Cerebellar nuclear complex (tissue), 1 donor: ENCODE results near the gene HUWE1.

ENCODE experiments used
- DNase-seq, 2 experiments: peaks; one replicate each; lab custom pipeline; 2025; lab: John Stamatoyannopoulos, UW

Gene HUWE1

DNA sequence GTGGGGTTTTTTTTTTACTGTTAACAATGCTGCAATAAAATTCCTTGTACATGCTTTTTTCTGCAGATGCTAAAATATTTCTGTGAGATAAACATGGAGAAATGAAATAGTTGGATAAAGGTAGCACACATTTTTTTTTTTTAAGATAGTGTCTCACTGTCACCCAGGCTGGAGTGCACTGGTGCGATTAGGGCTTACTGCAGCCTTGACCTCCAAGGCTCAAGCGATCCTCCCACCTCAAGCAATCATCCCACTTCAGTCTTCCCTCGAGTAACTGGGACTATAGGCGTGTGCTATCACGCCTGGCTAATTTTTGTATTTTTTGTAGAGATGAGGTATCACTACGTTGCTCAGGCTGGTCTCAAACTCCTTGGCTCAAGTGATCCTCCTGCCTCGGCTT, 1.8 kb upstream of the HUWE1 start:
- DNase-seq, result no peak

GRCh38 chrX:53685711-53686110, 808 bp downstream of the HUWE1 start:
- DNase-seq, result no peak

DNA sequence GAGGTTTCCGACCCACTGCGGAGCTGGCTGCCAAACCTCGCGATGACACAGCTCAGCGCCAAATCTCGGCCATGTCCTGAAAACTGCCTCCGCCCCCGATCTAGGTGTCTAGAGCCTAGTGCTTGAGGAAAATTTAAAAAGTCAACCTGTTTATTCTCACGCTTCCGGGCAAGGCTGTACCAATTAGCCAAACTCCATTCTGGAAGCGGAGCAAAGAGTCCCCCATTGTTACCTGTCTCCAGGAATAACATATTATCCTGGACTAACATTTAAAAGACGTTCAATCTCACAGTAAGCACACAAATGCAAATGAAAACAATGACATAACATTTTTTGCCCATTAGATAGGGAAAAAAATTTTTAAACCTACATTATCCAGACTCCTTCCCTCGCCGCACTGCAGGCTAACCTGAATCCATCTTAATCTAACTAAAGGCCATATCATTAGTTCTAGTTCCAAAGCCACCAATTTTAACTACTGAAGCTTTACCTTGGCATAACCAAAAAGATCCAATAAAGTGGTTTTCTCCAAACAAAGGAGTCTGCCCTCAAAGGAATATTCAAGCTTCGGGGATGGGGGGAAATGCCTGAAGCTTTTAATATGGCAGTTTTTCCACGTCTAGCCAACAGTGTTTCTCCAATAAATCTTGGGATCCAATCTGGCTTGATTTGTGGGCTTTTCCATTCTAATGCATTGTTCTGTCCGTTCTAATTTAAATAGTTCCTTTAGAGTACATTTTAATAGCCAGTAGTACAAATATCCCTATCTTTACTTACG, 1.9 kb downstream of the HUWE1 start:
- DNase-seq, result no peak

GRCh38 chrX:53683556-53684414, 2.7 kb downstream of the HUWE1 start:
- peak; percentile 71 to 79 for DNase-seq

DNA sequence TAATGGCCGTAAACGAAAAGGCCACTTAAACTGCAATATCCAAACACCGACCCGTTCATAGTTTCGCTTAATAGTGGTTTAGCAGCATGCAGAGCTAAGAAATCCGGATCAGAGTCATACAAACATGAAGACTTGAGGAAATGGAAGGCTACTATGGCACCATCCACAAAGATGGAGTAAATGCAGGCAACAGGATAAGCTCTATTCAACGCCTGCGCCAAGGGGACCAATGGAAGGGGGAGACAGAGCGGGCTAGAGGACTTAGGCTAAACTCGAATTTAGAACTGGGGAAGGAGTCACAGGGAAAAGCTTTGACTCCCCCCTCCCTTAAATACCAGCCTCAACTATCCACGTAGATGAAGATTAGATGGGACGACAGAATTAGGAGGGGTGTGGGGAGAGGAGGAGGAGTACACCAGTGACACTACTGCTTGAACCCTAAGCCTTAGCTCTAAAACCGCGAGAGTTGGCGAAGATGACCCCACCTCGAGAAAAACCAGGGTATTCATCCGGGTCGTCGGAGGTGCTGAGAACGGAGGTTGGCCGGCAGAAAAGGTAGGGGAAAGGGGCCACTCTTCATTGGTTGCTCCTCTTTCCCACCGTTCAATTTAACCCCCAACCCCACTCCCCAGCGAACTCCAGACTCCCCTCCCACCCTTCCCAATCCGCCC, 3.5 kb downstream of the HUWE1 start:
- no peak for DNase-seq

DNA sequence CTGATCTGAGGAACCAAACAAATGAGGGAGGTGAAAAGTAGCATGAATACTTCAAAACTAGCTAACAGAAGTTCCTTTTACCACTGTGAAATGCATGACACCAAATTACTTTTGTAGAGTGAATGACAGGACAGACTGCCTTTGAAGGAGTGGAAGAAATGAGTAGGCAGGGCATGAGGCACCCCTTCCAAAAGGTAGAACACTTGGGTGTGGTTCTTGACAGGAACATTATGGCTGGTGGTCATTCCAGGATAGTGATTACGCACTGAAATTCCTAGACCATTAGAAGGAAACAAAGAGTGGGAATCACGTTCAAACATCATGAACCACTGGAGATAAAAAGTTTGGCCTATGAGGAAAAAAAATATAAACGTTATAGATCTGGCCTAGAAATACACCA, 4.9 kb downstream of the HUWE1 start:
- no peak for DNase-seq

GRCh38 chrX:53678667-53679066, 7.9 kb downstream of the HUWE1 start:
- DNase-seq, result no peak

- DNase-seq, result no peak
Measured at GRCh38 chrX:53677286-53677685, 9.2 kb downstream of the HUWE1 start.

DNA sequence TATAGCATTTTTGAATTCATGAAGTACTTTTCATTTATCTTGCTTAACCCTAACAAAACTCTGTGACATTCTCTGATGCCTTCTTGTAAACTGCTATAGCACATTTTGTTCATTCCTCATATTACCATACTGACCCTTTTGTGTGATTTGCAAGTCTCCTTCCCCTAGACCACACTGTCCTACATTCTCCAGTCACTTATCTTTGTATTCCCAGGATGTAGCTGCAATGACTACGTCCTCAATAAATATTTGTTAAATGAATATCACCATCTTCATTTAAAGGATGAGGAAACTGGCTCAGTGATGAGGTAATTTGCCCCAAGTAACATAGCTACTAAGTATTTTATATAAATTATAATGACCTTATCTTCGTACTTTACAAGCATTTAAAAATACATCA, 11.9 kb downstream of the HUWE1 start:
- no peak for DNase-seq

DNA sequence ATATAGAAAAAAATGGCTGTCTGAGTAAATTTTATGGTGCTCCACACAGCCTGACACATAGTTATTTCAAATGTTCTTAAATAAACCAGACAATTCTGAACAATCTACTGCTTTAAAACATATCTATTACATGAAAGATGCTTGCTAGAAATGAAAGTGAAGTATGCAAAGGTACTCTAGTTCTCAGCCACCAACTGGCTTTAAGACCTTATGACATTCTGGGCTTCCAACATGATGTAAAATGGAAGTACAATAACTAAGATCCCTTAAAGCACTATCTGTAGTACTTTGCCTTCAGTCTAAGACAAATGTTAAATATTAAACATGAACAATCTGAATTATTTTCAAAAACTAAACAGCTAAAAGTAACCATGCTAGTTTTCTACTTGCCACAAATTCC, 17.3 kb downstream of the HUWE1 start:
- DNase-seq, result no peak

- no peak for DNase-seq
Measured at GRCh38 chrX:53666171-53666570, 20.3 kb downstream of the HUWE1 start.

- DNase-seq, result no peak
Measured at GRCh38 chrX:53660004-53660403, 26.5 kb downstream of the HUWE1 start.

GRCh38 chrX:53659039-53659438, 27.5 kb downstream of the HUWE1 start:
- DNase-seq, result no peak

DNA sequence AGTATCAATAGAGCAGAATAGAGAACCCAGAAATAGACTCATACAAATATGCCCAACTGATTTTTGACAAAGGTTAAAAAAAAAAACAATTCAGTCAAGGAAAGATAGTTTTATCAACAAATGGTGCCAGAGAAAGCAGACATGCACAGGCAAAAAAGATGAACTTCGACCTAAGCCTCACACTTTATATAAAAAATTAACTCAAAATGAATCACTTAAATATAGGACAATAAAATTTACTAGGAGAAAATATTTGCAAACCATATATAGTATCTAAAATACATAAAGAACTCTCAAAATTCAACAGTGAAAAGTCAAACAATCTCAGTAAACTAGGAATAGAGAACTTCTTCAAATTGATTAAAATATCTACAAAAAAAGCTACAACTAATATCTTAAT, 29.7 kb downstream of the HUWE1 start:
- DNase-seq, result no peak

DNA sequence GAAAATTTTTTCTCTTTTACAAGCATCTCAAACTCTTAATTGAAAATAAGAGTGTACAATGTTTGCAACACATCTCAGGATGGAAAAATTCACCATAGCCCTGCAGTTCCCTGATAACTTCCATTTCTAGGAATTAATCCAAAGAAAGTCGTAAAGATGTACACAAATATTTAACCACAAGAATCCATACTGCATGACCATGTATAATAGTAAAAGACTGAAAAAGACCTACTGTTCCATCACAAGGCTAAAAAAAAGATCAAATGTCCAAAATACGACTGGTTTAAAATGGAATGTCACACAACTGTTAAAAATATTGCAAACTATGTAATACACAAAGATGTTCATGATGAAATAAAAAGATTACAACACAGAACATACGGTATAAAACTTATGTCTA, 32.1 kb downstream of the HUWE1 start:
- no peak for DNase-seq

GRCh38 chrX:53644751-53645150, 41.8 kb downstream of the HUWE1 start:
- DNase-seq, result no peak

- no peak for DNase-seq
Measured at GRCh38 chrX:53642337-53642736, 44.2 kb downstream of the HUWE1 start.

GRCh38 chrX:53639257-53639656, 47.3 kb downstream of the HUWE1 start:
- no peak for DNase-seq

GRCh38 chrX:53637479-53637878, 49.0 kb downstream of the HUWE1 start:
- DNase-seq, result no peak

DNA sequence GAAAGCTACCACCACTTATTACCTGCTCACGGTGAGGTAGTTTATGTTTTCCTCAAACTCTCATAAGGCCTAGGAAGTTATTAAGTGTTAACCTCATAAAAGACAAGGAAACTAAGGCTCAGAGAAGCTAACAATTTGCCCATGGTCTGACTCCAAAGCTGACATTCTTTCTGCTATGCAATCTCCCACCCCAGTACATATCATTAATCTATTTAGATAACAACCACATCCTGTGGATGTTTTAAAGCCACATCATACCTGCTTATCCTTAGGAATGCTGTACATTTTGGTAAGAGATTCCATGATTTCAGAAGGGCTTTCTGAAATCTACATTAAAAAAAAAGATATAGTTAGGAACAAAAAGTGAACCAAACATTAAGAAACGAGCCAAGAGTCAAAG, 55.4 kb downstream of the HUWE1 start:
- DNase-seq, result no peak

- DNase-seq, result no peak
Measured at GRCh38 chrX:53630261-53630660, 56.3 kb downstream of the HUWE1 start.

DNA sequence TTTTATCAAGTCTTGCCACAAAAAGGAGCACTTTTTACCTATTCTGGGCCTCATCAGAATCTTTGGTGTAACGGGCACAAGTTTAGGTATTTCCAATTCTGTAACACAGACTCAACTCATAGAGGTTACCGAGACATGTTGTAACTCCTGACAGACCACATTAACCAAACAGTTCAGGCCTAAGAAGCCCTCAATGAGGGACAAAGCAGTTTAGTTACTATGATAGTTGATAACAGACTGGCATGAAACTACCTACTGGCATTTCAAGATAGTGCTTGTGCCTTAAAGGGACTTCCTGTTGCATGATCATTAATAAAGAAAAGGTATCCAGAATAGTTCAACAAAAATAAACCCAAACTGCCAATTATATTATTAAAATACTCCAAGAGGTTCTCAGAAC, 64.1 kb downstream of the HUWE1 start:
- DNase-seq, result no peak
